A204.1 (cell line): ENCODE measurements around the gene CARD6.
"Not testable (repeated sequence)": the region's sequence is repeated elsewhere in the genome, so short reads cannot be mapped to it uniquely, and the experiment has no call there.

Experiments
- FAIRE-seq: peaks from 2 replicates; lab custom pipeline; 2012; peaks lifted over from hg19 to GRCh38; lab: Jason Lieb, UNC

The CARD6 gene

DNA sequence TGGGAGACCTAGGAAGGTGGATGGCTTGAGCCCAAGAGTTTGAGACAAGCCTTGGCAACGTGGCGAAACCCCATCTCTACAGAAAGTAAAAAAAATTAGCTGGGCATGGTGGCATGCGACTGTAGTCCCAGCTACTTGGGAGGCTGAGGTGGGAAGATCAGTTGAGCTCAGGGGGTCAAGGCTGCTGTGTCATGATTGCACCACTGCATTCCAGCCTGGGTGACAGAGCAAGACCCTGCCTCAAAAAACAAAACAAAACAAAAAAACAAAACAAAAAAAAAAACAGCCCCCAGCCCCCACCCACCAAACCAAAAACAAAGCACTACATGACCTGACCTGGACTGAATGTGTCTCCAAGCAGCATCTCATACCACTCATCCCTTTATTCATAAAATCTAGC is 34.8 kb downstream of the CARD6 start:
- no peak for FAIRE-seq

- FAIRE-seq, result no peak
Measured at GRCh38 chr5:40877371-40877988, 36.3 kb downstream of the CARD6 start.

GRCh38 chr5:40879163-40879942 is 38.2 kb downstream of the CARD6 start:
- FAIRE-seq, result peak; percentile 98

- FAIRE-seq, result no peak
Measured at GRCh38 chr5:40882291-40882690, 41.1 kb downstream of the CARD6 start.

DNA sequence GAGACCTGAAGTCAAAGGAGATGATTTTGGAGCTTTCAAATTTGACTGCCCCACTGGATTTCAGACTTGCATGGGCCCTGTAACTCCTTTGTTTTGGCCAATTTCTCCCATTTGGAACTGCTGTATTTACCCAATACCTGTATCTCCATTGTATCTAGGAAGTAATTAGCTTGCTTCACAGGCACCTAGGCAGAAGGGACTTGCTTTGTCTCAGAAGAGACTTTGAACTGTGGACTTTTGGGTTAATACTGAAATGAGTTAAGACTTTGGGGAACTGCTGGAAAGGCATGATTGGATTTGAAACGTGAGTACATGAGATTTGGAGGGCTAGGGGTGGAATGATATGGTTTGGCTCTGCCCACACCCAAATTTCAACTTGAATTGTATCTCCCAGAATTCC is 41.9 kb downstream of the CARD6 start:
- FAIRE-seq, result not testable (repeated sequence)

- FAIRE-seq, result not testable (repeated sequence)
Measured at GRCh38 chr5:40895440-40896425, 54.6 kb downstream of the CARD6 start.

DNA sequence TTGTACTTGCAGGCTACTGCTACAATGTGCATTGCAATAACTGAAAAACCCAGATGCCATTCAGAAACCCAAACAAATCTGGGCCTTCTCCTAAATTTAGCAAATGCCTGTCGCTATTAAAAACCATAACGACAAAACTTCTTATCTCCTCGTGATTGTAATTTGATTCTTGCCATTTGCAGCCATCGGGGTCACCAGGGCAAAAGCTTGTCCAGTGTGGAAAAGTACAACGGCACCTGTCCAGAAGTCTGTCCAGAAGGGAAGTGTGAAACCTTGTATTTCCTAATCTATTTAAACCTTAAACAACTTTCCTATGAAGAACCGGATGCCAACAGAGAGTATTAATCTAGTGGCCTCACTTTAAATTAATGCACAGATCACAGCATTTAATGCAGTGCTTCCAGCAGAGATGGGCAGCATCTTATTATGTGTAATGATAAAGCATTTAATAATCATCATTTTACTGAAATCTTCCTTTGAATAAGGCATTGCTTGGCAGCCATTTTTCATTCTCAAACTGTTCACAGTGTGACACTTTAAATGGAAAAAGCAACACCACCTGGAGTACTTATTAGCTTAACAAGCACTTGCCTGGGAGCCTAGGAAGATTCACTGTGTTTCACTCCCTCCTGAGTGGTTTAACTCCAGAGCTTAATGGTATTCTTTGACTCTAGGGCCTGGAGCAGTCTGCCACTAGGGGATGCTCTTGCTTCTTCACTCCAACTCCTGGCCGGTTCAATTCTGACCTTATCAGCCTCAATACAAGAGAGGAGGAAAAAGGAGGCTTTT is 63.2 kb downstream of the CARD6 start:
- peak; percentile 25 for FAIRE-seq

- no peak for FAIRE-seq
Measured at GRCh38 chr5:40904994-40905306, 63.8 kb downstream of the CARD6 start.

DNA sequence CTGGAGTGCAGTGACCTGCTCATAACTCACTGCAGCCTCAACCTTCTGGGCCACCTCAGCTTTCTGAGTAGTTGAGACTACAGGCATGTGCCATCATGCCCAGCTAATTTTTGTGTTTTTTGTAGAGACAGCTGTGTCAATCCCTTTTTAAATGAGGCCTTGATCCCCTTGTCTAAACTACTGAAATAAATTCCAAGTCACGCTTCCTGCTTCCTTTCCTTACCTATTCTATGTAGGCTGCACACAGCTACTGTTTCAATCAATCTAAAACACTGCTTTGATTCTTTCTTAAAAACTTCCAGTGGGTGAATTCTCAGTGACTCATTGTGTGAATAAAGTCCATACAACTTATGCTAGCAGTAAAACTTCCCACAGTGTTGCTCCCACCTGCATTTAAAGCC is 65.2 kb downstream of the CARD6 start:
- no peak for FAIRE-seq

DNA sequence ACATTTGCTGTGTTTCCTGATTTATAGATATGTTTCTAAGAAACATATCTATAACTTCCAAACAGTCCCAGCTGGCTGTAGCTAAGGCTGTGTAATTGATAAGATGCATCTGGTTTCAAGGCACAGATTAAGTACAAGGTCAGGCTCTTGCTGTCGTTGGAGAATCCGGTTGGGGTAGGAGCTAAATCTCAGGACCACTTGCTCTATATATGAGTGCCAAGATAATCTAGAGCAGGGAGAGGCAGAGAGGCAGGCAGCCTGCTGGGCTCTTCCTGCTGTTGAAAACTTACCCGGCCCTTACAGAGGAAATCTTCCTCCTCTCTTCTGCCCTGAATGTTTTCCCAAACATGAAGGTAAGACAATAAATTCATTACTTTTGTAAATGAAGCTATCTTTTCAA is 68.1 kb downstream of the CARD6 start, which contains the start of gene C7:
Gene C7 (plus strand): TSS at position 234 of the 400 bp plus-strand sequence. CDS start 114 bp downstream, at position 348.
- FAIRE-seq, result no peak

DNA sequence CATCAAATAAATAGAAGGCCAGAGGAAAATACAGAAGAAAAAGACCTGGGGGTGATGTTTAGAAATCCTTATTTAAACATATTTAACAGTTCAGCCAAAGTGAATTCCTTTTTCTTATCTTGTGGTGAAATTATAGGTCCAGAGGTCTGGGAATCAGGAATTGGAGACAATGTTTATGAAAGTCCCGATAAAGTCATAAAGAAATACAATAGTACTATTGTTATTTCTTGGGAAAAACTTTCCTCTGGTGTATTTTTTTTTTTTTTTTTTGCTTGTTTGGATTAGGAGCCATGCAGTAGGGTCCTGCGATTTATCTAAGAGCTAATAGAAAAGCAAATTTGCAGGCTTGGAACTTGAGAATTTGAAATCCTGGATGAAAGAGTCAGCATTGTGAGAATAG is 68.6 kb downstream of the CARD6 start:
- no peak for FAIRE-seq
